GM18508 (cell line): ENCODE results near the gene KCNS3.

Experiments used
- ATAC-seq: cut with Tn5 transposase; IDR thresholded peaks from one replicate; pipeline ENCODE4 v1.9.1; 2021; ENCODE audit warnings: moderate number of reproducible peaks; ENCODE audit not compliant: insufficient read depth, unreplicated experiment

The KCNS3 gene

DNA sequence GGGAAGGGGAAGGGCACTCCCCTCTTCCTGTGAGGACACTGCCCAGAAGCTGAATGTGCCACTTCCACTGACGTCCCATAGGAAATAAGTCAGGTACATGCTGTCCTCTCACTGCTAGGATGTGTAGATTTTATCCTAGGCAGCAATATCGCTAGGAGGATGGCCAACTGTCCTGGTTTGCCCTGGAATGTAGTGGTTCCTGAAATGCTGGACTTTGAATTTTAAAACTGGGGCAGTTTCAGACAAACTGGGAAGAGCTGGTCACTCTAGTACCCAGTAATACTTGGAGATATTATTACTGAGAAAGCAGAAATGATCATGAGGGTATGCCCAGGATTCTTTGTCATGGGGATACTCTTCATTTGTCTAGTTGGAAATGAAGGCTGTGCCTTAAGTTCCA lies 5.4 kb upstream of the KCNS3 start:
- ATAC-seq = no peak

DNA sequence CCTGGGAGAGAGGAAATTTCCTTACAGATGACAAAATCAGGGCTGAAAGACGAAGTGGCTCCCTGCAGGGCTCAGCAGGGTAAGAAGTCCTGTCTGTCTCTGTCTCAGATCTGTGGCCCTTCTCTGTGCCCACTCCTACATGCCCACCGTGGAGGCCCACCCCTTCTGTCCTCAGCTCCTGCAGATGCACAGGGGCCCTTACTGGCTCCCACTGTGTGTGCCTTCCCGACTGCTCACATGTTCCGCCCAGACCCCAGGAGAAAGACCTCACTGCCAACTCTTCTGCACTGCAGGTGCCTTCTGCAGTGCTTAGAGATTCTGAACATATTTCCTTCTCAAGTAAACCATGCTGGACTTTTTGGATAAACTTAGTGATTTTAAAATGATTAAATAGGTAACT lies 1.9 kb upstream of the KCNS3 start:
- no peak for ATAC-seq

DNA sequence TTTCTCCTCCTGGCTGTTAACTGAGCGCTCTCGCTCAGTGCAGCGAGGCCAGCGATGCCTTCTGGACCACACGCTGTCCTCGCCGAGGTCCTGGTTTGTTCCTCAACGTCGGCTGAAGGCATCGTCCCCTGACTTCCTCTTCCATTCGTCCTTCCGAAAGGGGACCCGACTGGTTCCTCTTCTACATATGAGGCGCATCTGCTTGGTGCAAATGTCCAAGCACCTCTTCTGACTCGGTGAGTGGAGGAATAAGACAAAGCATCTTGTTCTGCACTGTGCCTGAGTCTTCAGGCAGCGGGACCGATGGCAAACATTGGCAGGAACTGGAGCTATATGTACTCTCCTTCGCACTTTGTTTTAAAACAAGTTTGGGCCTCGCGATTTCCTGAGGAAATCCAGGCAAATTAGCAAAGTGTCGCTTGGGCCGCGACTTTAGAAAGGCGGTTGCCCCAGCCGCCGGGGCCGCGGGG lies 621 bp upstream of the KCNS3 start:
- ATAC-seq = no peak

DNA sequence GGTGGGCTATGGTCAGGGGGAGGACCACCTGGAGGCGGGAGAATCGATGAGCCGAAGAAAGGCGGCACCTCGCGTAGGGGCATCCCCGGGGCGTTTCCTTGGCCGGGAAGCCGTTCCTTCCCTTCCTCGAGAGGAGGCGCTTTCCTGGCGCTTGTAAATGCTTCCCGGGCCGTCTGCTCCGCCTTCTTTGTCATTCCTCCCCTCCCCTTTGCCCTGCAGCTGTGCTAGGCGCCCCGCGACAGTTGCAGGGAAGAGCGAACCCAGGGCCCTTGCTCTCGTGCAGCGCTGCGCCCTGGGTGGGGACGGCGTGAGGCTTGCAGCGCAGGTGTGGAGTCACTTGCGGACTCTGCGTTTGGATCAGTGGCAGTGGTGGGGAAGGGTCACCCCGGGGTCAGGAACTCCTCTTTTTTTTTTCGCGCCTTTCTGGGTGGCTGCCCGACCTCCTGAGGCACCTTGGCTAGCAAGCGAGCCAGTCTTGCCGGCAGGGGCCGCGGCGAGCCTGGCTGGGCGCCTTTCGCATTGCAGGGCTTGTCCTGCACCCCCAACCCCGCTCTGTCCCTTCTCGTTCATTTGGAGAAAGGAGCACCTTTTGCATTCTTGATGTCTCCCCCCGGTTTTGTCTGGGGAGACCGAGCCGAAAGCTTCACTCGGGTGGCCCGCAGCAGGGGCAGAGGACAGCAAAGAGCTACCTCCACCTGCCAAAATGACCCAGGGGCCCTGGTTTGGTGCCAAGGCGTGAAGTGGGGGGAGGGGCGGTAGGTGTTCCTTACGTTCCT lies 858 bp downstream of the KCNS3 start:
- no peak for ATAC-seq

DNA sequence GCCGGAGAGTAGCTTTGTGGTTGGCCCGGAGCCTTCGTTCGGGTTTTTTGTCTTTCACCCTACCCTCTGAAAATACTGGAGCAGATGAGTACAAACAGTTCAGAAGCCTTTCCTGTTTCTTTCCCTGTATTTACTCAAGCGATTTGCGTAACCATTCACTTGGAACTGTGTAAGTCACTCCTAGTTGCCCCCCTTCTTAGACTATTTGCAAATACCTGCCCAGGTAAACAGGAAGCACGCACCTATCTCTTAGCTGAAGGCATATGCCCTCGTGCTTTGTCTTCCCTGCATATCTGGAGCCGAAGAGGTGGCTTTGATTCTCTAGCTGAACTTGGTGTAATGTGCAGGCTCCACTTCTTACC lies 1.4 kb downstream of the KCNS3 start:
- no peak for ATAC-seq

DNA sequence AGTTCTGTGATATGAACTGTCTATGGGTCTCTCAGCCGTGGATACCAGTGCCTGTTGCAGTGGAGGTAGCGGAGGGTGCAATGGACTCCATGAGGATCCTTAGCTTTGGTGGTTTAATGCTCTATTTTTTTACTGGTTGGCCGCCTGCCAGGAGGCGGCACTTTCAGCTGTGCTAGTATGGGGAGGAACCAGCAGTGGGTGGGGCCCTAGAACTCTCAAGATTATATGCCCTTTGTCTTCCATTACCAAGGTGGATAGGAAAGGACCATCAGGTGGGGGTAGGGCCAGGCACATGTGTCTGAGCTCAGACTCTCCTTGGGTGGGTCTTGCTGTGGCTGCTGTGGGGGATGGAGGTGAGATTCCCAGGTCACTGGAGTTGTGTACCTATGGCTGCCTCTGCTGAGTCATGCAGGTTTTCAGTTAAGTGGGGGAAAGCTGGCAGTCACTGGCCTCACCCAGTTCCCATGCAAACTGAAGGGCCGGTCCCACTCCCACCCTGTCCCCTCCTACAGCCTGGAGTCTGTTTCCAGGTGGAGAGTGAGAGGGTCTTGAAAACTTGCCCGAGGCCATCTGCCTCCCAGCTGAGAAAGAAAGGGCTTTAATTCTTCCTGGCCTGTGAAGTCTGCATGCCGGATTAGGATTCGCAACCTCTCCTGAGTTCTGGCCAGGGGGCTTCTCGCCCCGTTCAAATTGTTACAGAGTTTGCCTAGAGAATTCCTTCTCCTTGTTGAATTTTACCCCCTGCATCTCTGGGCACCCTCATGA lies 14.5 kb downstream of the KCNS3 start:
- ATAC-seq = no peak

DNA sequence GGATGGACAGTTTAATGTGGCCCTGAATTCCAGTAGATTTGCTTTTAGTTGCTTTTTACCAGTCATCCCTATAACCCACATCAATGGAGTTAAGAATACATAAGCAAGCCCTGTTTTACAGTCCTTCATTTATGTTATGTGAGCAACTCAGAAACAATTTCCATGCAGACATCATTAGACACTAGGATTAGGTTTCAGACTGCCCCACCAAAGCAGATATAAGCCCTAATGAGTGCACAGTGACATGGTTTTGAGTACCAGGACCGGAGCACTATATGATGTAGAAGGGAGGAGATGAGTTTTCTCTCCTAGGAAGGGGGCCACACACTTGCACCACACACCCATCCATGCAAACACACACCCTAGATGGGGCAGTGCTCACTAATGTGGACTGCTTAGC lies 15.5 kb downstream of the KCNS3 start:
- no peak for ATAC-seq

DNA sequence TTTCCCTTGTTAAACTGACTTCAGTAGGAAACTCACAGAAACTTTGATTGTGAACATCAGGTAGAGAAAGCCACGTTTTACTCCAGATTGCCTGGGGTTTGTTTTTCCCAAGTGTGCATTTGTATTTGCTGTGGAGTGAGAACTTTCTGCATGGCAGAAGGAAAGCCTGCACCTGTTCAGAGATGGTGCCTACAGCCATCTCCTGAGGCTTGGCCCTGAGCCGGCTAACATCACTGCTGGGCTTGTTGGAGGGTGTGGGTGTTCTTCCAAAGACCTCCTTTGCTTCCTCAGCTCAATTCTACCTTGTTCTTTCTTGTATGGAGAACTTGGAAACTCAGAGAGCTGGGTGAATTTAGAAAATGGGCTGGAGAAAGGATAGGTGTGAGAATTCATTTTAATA lies 16.1 kb downstream of the KCNS3 start:
- no peak for ATAC-seq

DNA sequence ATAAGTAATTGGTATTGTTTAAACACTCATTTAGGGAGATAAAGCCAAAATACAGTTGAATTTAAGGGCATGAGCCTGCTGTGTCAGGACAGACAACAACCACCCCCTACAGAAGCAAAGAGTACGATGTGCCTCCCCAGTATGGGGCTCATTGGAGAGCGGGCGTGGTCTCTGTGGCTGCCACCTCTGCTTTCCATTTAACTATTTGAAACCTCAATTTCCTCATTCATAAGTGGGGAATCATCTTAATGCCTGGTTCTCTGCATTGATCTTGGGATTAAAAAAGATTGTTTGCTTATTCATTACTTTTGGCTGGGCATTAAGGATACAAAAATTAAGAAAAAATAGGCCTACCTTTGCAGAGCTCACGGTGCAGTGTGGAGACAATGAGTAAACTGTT lies 21.4 kb downstream of the KCNS3 start:
- no peak for ATAC-seq

DNA sequence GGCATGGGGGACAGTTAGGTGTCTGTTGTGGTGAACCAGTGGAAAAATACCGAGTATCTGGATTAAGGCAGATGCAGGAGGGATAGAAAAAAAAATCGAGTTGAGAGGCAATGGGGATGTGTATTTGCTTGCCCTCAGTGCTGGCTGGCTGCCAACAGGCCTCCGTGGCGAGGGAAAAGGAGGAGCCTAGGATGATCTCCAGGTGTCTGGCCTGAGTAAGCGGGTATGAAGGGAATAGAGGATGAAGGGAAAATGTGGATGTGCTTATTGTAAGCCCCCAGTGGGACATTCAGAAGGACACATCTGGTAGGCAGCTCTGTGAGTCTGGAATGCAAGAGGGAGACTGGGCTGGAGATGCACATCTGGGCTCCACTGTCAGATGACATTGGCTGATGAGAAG lies 22.8 kb downstream of the KCNS3 start:
- ATAC-seq = no peak

DNA sequence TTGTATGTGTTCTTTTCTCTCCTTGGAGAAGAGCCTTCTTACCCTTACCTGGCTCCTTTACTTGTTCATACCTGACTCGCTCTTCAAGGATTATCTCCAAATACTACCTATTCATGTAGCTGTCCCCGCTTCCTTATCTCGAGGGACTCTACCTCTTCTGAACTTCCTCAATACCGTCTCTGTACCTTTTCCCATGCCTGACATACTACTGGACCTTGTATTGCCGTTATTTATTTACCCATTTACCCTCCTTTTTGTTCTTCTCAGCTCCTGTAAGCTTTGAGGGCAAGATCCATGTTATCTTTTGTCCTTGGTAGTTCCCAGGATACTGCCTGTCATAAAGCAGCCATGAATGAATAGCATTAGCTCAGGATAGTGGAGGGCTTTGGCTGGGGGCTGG lies 32.5 kb downstream of the KCNS3 start:
- ATAC-seq = no peak

DNA sequence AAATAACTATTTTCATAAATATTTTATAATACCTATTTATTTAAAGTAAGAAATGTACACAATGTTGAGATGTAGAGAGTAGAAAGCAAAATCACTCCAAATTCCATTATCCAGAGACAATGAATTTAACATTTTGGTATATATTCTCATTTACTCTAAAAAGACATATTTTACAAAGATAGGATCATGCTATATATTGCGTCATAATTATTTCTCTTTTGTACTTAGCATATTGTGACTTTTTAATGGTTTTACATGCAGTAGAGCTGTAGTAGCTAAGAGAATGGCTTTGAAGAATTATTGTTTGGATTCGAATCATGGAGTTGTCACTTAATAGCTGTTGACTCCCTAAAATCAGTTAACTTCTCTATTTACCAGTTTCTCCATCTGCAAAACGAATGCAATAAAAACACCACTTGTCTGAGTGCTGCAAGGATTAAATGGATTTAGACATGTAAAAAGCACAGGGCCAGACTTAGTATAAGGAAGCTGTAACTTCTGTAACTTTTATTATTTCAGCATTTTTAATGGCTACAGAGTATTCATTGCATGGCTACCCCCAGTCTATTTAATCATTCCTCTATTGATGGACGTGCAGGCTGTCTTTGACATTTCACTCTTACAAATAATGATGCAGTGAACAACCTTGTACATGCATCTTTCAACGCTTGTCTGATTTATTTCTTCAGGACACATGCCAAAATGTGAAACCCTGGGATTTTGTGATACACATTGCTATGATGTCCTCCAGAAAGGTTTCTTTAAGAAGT lies 33.2 kb downstream of the KCNS3 start:
- ATAC-seq = no peak

DNA sequence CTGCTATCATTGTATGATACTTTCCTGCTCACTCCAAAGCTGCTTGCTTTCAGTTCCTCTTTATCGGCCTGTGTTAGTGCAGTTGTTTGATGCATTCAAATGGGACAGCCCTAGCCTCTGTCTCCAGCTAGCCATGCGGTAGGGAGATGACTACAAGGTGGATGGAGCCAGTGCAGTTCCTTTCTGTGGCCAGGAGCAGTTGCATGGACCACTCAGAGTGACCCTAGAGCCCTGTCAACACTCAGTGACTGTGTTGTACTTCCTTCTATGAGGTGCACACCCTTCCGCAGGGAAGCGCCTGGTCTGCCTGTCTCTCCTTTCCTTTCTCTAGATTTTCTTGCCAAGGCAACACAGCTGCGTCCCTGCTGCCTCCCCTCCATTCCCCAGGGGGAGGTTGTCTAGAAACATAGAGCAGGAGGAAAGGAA lies 33.8 kb downstream of the KCNS3 start:
- peak; percentile 96 for ATAC-seq

DNA sequence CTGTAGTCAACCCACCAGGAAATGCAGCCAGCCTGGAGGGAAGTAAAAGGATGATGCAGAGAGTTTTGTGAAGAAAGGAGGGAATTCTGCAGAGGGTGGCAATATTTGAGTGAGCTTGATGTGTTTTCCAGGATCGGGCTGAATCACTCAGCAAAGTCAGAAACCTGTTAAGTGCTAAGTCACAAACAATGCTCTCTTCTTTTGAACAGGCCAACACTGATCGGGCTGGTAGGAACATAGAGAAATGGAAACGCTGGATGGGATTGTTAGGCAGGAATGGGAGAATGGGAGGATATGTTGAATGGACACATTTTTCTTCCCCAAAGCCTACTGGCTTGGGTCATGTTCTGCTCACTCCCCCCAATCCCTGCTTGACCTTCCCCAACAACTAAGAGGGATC lies 36.6 kb downstream of the KCNS3 start:
- ATAC-seq = no peak

DNA sequence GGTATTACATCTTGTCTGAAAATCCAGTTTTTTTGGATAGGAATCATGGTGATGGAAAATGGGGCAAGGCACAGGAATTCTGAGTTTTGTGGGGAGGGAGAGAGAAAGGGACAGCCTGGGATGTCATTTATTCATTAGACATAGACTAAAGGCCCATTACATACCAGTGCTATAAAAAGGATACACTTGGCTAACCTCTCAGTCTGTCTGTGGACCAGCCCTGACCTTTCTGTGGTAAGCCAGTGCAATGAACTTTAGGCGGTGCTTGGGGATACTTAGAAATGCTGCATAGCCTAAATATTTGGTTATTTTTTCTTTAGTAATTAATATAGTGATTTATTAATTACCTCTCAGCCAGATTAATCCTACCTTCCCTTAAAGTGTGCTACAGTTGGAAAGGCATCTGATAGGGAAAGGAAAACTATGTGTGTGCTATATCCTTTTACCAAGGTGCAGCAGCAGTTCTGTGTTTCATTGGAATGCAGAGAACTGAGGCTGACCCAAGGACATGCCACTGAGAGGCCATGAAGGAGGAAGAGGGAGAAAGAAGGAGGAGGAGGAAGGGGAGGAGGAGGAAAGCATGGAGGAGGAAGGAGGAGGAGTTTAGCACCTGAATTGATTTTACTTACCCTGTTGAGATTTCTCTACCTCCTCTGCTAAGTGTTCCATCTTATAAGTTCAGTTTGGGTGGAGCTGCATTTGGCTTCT lies 37.5 kb downstream of the KCNS3 start:
- no peak for ATAC-seq

DNA sequence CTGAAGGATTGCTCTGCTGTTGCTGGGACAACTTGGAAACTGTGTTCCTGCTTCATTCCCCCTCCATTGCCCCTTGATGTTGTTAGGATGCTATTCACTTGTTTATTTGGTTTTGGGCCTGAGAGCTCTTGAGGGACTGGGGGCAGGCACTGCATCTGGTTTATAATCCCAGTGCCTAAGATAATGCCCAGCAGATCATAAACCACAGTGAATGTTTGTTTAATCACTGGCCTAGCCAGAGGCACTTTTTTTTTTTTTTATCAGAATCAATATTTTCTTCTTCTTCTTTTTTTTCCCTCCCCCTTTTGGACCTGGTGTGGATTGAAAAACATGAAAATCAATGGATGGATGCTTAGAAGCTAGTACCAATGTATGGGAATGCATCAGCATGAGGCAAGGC lies 38.1 kb downstream of the KCNS3 start:
- ATAC-seq = no peak

DNA sequence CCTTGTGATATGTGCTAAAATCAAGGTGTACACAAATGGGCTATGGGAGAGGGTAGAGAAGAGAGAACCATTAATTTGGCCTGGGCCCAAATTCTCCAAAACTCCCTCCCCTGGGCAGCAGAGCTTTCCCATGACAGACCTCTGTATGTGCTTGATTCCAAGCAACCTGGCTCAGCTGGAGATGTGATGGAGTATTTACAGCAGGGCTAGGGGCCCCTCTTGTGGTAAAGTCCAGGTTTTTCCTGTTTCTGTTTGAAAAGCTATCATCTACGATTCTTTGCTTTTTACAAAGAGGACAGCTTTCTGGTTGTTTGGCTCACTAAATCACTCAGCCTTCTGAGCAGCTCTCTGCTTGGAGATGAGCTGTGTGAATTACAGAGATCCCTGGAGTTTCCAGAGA lies 40.3 kb downstream of the KCNS3 start:
- no peak for ATAC-seq

DNA sequence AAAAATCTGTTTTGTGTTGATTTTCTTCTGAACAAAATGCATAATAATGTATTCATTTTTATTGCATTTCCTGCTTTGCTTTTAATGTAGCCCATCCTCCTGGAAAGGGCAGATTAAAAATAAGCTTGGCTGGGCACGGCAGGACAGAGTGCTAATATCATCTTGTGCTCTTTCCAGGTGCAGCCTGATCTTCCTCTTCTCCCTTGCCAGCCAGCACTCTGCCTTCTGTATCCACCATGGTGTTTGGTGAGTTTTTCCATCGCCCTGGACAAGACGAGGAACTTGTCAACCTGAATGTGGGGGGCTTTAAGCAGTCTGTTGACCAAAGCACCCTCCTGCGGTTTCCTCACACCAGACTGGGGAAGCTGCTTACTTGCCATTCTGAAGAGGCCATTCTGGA lies 52.3 kb downstream of the KCNS3 start:
- ATAC-seq = no peak

DNA sequence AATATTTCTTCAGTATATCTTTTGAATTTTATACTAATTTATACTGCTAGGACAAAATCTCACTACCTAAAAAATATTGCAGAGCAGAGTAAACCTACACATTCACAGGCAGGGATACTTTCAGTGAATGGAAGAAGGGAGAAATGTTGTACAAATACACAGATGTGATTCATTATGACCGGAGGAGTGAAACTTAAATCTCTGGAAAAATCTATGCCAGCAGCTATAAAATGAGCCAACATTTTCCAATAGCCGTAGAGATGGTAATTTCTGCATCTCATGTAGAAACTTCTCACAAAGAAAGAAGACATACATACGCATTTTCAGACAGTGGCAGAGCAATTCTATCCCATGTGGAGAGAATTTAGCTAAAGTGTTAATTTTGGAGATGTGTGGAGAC lies 54.8 kb downstream of the KCNS3 start:
- ATAC-seq = no peak

DNA sequence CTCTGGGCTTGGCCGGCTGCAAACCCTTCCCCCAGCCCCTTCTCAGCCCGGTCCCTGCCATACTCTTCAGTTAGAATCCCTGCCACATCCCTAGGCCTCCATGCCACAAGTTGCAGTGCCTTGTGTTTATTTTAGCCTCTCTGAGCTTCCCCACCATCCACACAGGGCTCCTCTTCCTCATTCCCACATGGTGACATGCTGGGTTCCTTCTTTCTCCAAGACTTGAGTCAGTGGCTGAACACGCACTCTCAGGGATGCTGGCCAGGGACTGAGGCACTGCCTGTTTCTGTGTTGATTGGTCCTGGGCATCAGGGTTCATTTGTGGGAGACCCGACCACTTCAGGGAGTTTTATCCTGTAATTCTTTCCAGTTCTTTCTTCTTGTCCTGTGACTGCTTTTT lies 56.3 kb downstream of the KCNS3 start:
- no peak for ATAC-seq
